ENCODE results near the gene FBXW11. TPM values are rescaled to one million over a fixed set of nuclear protein-coding genes. Genes with fewer than 3 reads are reported as not detected.

Gene FBXW11
- 71.1 and 106 TPM in 2 replicates for total RNA-seq (2014; rRNA removed; shearing (Covaris generic); ENCODE audit: low replicate concordance)

DNA sequence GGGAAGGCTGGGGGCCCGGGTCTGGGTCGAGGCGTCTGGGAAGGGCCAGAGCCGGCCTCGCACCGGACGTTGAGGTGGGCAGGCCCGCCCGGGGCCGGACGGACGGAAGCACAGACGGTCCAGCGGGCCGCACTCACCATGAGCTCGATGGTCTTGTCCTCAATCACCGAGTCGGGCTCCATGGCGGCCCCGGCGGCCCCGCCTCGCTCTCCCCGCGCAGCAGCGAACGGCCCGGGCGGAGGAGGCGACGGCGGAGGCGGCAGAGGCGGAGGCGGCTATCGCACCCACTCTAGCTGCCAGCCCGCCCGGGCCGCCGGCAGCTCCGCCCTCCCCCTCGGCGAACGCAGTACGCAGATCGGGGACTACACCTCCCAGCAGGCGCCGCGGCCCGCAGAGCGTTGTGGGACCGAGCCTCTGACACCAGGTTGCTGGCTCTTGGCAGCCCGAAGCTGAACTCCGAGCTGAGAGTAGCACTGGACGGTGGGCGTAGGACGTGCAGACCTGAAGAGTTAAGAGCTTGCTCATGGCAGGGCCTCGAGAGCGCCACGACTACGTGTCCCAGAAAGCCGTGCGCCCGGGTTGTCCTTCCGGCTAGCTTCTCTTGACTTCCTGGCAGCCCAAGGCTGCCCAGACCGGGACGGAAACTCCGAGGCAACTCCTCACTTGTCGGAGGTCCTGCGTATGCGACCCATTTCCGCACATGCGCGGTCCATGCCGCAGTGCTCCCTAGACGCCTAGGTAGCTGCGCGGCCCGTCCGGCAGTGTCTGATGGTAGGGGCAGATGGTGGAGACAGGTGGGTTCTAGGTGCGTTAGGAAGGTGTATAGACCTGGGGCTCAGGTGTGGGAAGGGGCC lies at the start of gene FBXW11:
FBXW11 (minus strand) TSS at position 318 of the 854 bp plus-strand sequence; CDS start at position 182, 136 bp downstream.
- peaks cover 7% of the 10 kb centered on the region for H3K36me3 ChIP-seq
- peak within 1 kb of the TSS; percentile 97 for H3K4me3 ChIP-seq
- DNase-seq, result peak; percentile 99
- no peaks in the 10 kb centered on the region for H3K9me3 ChIP-seq
- no peaks in the 10 kb centered on the region for H3K27me3 ChIP-seq

DNA sequence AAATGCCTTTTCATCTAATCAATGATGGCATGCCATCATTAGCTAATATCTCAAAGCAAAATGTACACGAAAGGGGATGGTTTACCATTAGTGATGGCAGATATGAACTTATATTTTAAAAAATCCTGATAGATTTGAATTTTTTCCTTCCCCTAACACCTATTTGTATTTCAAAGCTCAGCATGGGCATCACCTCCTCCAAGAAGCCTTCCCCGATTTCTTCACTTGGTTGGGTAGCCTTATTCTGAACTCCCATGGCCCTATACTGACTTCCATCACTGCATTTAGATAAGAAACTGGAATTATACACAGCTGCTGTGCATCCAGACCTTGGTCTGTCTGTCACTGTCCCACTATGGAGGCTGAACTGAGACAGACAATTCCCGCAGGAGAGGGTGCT lies 49.6 kb upstream of the FBXW11 start:
- H3K36me3 ChIP-seq, result peaks cover 9% of the 10 kb centered on the region
- DNase-seq, result no peak

DNA sequence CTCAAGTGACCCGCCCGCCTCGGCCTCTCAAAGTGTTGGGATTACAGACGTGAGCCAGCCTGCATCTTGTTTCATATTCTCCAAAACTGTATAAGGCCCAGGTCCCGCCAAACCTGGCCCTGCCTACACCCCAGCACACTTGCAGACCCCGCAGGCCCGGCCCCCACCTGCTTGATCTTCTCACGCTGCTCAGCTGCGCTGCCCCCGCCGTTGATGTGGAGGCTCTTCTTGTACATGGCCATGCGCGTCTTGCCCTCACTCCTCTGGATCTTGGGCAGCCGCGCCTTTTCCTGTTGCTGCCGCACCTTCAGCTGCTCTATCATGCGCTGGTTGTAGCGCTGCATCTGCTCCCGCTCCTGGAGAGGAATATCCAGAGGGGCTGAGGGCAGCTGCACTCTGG lies 49.0 kb upstream of the FBXW11 start:
- no peak overlapping the region for H3K4me3 ChIP-seq
- H3K36me3 ChIP-seq, result peaks cover 11% of the 10 kb centered on the region
- DNase-seq, result no peak
- no peaks in the 10 kb centered on the region for H3K27me3 ChIP-seq
- H3K9me3 ChIP-seq, result no peaks in the 10 kb centered on the region

More for the DNA sequence above, 49.6 kb upstream of the FBXW11 start:
- no peaks in the 10 kb centered on the region for H3K27me3 ChIP-seq
- no peaks in the 10 kb centered on the region for H3K9me3 ChIP-seq
- no peak overlapping the region for H3K4me3 ChIP-seq

DNA sequence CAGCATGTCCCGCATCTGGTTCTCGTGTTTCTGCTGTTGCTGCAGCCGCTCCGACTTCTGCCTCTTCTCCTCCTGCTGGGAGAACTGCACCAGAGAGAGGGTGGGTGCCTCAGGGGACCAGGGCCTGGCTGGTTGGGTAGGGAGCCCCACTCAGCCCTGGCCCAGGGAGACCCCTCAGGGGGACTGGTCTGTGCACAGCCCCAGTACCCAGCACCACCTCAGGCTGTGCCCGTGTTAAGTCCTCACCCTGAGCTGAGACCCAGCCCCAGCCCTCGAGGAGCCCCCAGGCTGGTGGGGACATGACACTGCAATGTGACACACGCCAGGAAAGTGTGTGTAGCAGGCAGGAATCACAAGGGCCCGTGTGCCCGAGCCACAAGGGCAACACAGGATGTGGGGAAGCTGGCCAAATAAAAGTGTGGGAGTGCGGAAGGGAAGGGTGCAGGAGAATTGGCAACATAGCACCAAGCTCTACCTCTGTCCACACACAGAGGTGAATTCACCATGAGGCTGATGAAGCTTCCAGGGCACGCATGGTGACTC lies 48.2 kb upstream of the FBXW11 start:
- H3K36me3 ChIP-seq, result peaks cover 8% of the 10 kb centered on the region
- no peak for DNase-seq
- H3K4me3 ChIP-seq, result no peak overlapping the region
- H3K9me3 ChIP-seq, result no peaks in the 10 kb centered on the region
- no peaks in the 10 kb centered on the region for H3K27me3 ChIP-seq

DNA sequence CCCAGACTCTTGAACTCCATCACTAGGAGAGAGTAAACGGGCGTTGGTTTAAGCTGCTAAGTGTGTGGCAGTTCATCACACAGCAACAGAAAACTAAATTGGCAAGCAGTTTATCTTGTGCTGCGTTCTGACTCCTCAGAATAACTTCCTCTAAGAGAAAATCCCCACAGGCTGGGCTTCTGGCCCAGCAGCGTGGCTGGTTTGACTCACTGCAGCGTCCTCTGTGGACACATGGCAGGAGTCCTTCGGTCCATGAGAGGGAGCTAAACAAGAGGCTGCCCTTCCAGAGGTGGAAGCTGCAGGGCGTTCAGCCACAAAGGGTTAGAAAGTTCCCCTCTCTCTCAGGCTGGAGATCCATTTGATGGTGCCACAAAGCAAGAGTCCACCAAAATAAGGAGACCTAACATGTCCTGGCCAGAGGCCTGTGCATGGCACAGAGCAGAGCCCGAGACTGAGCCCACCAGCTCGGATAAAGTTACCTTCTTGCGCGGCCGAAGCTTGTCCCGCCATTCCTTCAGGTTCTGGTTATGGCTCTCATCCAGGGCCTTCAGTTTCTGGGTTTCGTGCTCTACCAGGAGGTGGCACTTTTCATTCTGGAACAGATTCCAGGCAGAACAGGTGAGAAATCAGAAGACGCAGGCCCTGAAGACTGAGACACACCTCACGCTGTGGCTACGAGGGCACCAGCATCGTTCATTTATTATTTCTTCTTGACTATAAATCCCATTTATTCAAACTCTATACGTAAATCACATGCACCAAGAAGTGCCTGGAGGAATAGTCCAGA lies 46.2 kb upstream of the FBXW11 start:
- Histone ChIP-seq H3K4me3 (no peak overlapping the region), H3K27me3 (no peaks in the 10 kb centered on the region), H3K9me3 (no peaks in the 10 kb centered on the region), H3K36me3 (peaks cover 7% of the 10 kb centered on the region)
- peak; percentile 95 for DNase-seq

DNA sequence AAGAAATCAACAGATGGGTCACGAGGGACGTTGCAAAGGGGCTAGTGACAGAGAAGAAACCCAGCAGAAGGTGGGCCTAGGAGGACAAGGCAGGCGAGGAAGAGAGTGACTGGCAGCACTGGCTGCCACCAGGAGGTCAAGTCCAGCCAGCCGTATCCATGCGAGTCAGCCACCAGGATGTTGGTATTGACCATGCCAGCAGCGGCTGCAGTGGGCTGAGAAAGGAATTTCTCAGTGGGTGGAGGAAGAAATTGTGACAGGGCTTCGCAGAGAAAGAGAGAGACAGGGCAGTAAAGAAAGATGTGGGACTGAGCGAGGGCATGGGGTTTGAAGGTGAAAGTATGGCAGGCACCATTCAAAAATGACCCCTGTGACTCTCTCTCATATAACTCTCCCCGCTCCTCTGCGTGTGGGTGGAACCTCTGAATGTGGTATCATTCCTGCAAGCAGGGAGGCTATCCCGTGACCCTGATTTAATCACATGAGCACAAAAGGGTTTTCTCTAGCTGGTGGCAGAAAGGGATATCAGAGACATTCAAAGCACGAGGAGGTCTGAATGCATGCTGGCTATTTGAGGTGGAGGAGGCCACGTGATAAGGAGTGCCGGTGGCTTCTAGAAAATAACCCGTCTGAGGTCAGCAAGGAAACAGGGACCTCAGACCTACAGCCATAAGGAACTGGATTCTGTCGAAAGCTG lies 45.4 kb upstream of the FBXW11 start:
- Histone ChIP-seq H3K36me3 (peaks cover 7% of the 10 kb centered on the region), H3K4me3 (no peak overlapping the region), H3K27me3 (no peaks in the 10 kb centered on the region; the same call in 1 of the 2 replicates), H3K9me3 (no peaks in the 10 kb centered on the region)
- DNase-seq, result peak; percentile 83

DNA sequence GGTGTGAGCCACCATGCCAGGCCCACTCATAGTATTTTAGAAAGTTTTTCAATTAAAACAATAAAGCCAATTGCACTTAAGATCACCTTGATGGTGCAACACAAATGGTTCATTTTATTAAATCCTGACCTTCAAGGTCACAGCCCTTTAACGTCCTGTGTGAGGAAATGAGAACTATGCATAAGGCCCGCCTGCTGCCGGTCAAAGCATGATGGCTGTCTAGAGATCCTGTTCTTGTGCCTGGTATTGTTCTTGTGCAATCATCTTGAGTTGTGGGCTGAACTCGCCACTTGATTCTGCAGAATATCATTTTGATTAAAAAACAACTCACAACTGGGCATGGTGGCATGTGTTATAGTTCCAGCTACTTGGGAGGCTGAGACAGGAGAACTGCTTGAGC lies 43.6 kb upstream of the FBXW11 start:
- Histone ChIP-seq H3K36me3 (peaks cover 7% of the 10 kb centered on the region), H3K4me3 (no peak overlapping the region), H3K9me3 (no peaks in the 10 kb centered on the region), H3K27me3 (no peaks in the 10 kb centered on the region; the same call in 1 of the 2 replicates)
- no peak for DNase-seq

DNA sequence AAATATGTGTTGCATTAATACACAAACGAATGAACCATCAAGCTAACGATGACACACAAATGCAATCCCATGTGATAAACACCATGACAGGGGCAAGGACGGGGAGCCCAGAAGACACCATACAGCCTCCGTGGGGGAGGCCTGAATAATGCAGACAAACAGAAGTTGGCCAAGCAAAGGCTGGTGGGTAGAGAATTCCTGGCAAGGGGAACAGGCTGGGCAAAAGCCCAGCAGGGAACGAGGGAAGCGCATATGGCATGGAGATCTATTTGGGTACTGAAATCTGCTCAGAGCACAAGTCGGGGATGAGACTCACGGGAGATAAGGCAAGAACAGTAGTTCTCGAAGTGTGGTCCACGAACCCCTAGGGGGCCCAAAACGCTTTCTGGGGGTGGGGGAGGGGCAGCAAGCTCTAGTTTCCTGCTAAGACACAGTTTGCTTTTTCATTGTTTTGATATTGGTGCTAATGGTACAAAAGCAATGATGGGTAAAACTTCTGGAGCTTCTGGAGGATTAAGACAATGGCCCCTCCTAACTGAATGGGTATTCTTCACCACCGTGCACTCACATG lies 42.9 kb upstream of the FBXW11 start:
- no peak for DNase-seq
- no peaks in the 10 kb centered on the region for H3K9me3 ChIP-seq
- H3K36me3 ChIP-seq, result peaks cover 9% of the 10 kb centered on the region
- no peaks in the 10 kb centered on the region; the same call in 1 of the 2 replicates for H3K27me3 ChIP-seq
- H3K4me3 ChIP-seq, result no peak overlapping the region

DNA sequence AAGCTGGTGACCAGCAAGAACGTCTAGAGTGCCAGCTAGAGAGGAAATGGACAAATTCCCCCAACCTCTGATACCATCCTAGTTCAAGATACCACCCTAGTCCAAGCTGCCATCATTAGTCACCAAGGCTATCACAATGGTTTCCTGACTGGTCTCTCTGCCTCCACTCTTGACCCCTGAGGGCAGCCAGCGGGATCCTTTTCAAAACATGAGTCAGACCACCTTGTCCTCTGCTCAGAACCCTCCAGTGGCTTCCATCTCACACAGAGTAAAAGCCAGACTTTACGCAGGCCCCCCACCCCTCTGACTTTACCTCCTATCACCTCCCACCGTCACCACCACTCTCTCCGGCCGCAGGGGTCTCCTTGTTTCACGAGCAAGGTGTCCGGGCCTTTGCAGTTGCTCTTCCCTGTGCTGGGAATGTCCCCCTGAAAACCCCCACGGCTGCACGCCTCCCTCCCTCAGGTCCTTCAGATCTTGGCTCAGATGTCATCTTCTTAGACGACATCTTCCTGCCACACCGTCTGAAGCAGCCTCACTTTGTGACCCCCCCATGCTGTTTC lies 42.2 kb upstream of the FBXW11 start:
- peak; percentile 41 for DNase-seq

DNA sequence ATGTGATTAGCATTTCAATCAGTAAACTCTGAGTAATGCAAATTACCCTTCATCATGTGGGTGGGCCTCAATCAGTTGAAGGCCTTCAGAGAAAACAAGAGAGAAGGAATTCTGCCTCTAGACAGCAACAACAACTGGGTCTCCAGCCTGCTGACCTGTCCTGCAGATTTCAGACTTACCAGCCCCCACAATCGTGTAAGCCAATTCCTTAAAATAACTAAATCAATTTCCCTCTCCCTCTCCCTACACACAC lies 41.7 kb upstream of the FBXW11 start:
- no peak overlapping the region for H3K4me3 ChIP-seq
- DNase-seq, result no peak
- H3K36me3 ChIP-seq, result peaks cover 9% of the 10 kb centered on the region
- no peaks in the 10 kb centered on the region for H3K9me3 ChIP-seq
- H3K27me3 ChIP-seq, result no peaks in the 10 kb centered on the region; the same call in 1 of the 2 replicates

More for the DNA sequence above, 42.2 kb upstream of the FBXW11 start:
- Histone ChIP-seq H3K36me3 (peaks cover 9% of the 10 kb centered on the region), H3K4me3 (no peak overlapping the region), H3K27me3 (no peaks in the 10 kb centered on the region; the same call in 1 of the 2 replicates), H3K9me3 (no peaks in the 10 kb centered on the region)

DNA sequence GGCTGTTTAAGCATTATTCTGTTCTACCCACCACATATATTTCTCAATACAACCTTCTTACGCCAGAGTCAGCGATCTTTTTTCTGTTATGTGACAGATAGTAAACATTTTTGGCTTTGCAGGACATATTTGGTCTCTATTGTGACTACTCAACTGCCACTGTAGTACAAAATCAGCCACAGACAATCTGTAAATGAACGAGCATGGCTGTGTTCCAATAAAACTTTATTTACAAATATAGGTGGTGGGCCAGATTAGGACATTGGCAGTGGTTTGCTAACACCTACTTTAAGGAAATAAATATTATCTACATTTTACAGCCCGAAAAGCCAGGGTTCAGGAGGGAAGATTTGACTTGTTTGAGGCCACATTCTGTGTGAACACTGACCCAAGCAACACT lies 40.2 kb upstream of the FBXW11 start:
- Histone ChIP-seq H3K36me3 (peaks cover 9% of the 10 kb centered on the region), H3K9me3 (no peaks in the 10 kb centered on the region), H3K27me3 (no peaks in the 10 kb centered on the region; the same call in 1 of the 2 replicates), H3K4me3 (no peak overlapping the region)
- DNase-seq, result no peak

DNA sequence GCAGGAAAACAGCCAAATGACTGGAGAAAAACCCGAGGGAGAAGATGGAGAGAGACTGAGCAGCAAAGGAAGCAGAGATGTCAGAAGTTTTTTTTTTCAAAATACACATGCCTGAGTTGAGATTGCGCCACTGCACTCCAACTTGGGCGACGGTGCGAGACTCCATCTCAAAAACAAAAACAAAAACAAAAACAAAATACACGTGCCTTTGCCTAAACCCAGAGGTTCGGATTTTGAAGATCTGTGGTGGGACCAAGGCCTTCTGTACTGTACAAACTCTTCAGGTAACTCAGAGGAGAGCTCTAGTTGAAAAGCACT lies 38.8 kb upstream of the FBXW11 start:
- peaks cover 4% of the 10 kb centered on the region for H3K36me3 ChIP-seq
- DNase-seq, result no peak
- no peaks in the 10 kb centered on the region for H3K9me3 ChIP-seq
- no peak overlapping the region for H3K4me3 ChIP-seq
- no peaks in the 10 kb centered on the region; the same call in 1 of the 2 replicates for H3K27me3 ChIP-seq

DNA sequence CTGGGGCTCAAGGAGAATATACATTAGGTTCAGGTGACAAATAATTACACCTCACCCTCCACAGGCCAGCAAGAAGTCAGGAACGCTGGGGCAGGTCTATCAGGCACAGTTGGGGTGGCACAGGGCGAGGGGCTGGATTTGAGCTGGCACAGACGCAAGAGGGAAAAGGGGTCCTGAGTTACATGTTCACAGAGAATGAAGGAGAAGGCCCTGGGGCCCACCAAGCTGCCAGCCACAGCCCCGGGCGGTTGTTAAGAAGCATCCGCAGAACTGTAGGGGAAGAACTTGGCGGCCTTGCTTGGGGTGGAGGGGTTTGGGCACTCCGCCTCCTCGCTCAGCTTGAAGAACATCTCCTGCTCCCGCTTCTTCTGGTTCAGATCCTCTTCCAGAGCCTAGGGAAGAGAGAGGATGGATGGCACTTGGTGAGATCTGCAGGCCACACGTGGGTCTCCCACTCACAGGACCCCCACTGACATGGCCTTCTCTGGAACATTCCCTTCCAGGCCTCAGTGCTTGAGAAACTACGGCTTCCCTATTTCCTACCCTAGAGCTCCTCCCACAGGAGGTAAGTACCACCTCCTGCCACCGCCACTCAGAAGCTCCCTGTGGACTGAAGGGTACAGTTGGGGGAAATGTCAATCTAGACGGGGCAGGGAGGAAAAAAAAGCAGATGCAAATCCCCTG lies 38.3 kb upstream of the FBXW11 start:
- no peaks in the 10 kb centered on the region; the same call in 1 of the 2 replicates for H3K27me3 ChIP-seq
- DNase-seq, result no peak
- no peaks in the 10 kb centered on the region for H3K9me3 ChIP-seq
- H3K36me3 ChIP-seq, result peaks cover 2% of the 10 kb centered on the region
- no peak overlapping the region for H3K4me3 ChIP-seq

DNA sequence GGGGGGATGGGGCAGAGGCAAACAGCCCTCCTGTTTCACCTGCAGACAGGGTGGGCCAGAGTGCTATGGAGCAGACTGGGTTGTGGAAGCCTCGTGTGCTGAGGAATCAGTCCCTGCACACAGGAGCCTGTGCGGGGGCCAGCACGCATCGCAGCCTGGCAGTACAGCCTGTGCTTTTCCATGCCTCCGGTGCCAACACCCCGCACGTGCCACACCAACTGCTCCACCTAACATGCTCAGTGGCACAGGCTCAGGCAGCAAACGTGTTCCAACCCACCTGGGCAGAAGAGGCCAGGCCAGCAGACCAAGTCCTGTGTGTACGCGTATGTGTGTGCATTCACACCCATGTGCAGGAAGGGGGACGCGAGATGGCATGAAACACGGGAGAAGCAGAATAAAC lies 37.4 kb upstream of the FBXW11 start:
- no peak for DNase-seq
- Histone ChIP-seq H3K9me3 (no peaks in the 10 kb centered on the region), H3K27me3 (no peaks in the 10 kb centered on the region; the same call in 1 of the 2 replicates), H3K4me3 (no peak overlapping the region), H3K36me3 (peaks cover 2% of the 10 kb centered on the region)

DNA sequence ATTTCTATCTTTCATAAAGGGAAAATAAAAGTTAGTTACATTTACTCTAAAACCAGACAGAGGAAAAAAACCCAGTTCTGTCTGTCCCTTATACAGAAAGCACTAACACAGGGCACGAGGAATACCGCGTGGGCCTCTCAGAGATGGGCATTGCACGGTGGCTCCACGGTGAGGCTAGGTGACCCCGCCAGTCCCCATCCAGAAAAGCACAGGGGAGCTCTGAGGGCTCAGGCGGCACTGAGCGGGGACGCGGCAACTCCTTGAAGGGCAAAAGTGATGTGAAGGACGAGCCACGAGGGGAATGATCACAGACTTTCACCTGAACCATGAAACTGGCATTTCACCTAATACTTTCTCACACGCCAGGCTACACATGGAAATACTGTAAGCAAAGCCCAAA lies 35.7 kb upstream of the FBXW11 start:
- no peak for DNase-seq
- no peaks in the 10 kb centered on the region for H3K9me3 ChIP-seq
- H3K36me3 ChIP-seq, result peaks cover 2% of the 10 kb centered on the region
- no peaks in the 10 kb centered on the region; the same call in 1 of the 2 replicates for H3K27me3 ChIP-seq
- no peak overlapping the region for H3K4me3 ChIP-seq

DNA sequence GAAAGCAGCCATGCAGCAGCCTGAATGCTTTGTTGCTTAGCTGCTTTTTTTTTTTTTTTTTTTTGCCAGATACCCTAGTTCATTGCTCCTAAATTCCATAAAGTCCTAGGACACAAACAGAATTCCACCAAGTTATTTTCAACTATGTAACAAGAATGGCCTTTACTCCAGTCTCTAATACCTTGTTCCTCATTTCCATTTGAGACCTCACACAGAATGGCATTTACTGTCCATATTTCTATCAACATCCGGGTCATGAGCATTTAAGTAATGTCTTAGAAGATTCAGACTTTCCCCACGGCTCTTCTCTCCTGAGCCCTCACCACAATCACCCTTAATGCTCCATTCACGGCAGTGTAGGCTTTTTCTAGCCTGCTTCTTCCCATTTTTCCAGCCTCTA lies 31.7 kb upstream of the FBXW11 start:
- H3K9me3 ChIP-seq, result no peaks in the 10 kb centered on the region
- DNase-seq, result no peak
- H3K27me3 ChIP-seq, result no peaks in the 10 kb centered on the region
- H3K36me3 ChIP-seq, result no peaks in the 10 kb centered on the region
- no peak overlapping the region for H3K4me3 ChIP-seq

All from MG63 (cell line).